ENCODE measurements around the gene SPACA6.

SPACA6 gene

DNA sequence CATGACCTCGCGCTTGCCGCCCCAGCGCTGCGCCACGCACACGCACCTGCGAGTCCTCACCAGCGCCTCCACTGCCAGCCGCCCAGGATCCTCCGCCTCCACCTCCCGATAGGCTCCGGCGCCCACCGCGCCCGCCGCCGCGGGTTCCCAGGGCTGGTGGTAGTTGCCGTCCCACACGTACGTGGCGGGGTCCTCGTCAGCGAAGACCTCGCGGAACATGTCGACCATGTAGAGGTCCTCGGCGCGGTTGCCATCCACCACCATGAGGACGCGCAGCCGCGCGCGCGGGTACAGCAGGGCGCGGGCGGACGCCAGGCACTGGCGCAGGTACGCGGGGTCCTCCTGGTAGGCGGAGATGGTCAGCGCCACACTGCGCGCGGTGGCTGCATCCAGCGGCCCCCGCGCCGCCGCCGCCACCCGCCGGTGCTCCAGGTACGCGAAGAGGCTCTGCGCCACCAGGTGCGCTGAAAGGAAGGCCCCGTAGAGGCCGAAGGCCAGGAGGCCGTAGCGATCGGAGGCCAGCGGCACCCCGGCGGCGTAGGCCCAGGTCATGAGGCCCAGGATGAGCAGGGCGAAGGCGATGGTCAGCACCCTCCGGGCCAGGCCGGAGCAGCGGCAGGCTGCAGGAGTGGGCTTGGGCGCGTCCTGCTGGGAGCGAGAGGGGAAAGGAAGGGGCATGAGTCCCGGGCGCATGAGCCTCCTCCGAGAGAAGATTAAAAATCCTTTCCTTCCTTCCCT, 26.3 kb downstream of the SPACA6 start:
- Histone ChIP-seq H3K79me2 (ENCODE audit: insufficient read depth, low read length) (no peaks in the 10 kb centered on the region), H3K9ac (ENCODE audit: low read length) (no peak overlapping the region), H3F3A (ENCODE audit: insufficient read depth) (no peaks in the 10 kb centered on the region), H2AFZ (ENCODE audit: low read depth, low read length, severe bottlenecking) (no peak overlapping the region), H3K9me2 (replicated peaks; ENCODE audit: insufficient read depth, low read length) (no peaks in the 10 kb centered on the region), H3K4me2 (ENCODE audit: low read depth, low read length, poor library complexity, severe bottlenecking) (no peak overlapping the region), H3K27me3 (ENCODE audit: low read length) (no peaks in the 10 kb centered on the region), H3K9me3 (ENCODE audit: insufficient read depth, low read length) (no peaks in the 10 kb centered on the region), H3K4me3 (ENCODE audit: insufficient read depth, low read length, poor library complexity, severe bottlenecking) (no peak overlapping the region), H3K27ac (ENCODE audit: low read depth, low read length) (no peak overlapping the region), H4K20me1 (ENCODE audit: low read depth, low read length) (no peaks in the 10 kb centered on the region), H3K36me3 (ENCODE audit: low read length) (no peaks in the 10 kb centered on the region)
- no peak for TF ChIP-seq EZH2phosphoT487 (conservative IDR thresholded peaks at IDR 0.05; ENCODE audit: low read length)

DNA sequence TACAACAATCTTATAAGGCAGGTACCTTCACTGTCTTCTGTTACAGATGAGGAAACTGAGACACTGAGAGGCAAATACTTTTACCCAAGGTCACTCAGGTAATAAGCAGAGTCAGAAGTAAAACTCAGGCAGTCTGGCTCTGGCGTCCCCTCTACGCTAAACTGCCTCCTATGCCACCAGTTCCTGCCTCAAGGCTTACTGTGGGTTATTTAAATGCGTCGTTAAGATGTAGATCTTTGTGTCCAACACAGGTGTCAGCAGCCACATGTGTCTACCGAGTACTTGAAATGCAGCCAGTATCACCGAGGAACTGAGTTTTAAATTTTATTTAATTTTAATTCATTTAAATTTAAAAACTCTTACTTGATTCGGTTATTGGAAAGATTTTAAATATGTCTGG, 28.8 kb downstream of the SPACA6 start:
- Histone ChIP-seq H3K79me2 (ENCODE audit: insufficient read depth, low read length) (no peaks in the 10 kb centered on the region), H3K9me2 (replicated peaks; ENCODE audit: insufficient read depth, low read length) (no peaks in the 10 kb centered on the region), H3K27ac (ENCODE audit: low read depth, low read length) (no peak overlapping the region), H3K9me3 (ENCODE audit: insufficient read depth, low read length) (no peaks in the 10 kb centered on the region), H3K36me3 (ENCODE audit: low read length) (no peaks in the 10 kb centered on the region), H3K9ac (ENCODE audit: low read length) (no peak overlapping the region), H3F3A (ENCODE audit: insufficient read depth) (no peaks in the 10 kb centered on the region), H3K27me3 (ENCODE audit: low read length) (no peaks in the 10 kb centered on the region), H2AFZ (ENCODE audit: low read depth, low read length, severe bottlenecking) (no peak overlapping the region), H3K4me3 (ENCODE audit: insufficient read depth, low read length, poor library complexity, severe bottlenecking) (no peak overlapping the region), H3K4me2 (ENCODE audit: low read depth, low read length, poor library complexity, severe bottlenecking) (no peak overlapping the region), H4K20me1 (ENCODE audit: low read depth, low read length) (no peaks in the 10 kb centered on the region)
- TF ChIP-seq EZH2phosphoT487 (conservative IDR thresholded peaks at IDR 0.05; ENCODE audit: low read length): no peak
- TF ChIP-seq, protein P1, sequence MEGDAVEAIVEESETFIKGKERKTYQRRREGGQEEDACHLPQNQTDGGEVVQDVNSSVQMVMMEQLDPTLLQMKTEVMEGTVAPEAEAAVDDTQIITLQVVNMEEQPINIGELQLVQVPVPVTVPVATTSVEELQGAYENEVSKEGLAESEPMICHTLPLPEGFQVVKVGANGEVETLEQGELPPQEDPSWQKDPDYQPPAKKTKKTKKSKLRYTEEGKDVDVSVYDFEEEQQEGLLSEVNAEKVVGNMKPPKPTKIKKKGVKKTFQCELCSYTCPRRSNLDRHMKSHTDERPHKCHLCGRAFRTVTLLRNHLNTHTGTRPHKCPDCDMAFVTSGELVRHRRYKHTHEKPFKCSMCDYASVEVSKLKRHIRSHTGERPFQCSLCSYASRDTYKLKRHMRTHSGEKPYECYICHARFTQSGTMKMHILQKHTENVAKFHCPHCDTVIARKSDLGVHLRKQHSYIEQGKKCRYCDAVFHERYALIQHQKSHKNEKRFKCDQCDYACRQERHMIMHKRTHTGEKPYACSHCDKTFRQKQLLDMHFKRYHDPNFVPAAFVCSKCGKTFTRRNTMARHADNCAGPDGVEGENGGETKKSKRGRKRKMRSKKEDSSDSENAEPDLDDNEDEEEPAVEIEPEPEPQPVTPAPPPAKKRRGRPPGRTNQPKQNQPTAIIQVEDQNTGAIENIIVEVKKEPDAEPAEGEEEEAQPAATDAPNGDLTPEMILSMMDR (IDR thresholded peaks at IDR 0.05; ENCODE audit: insufficient read depth, low read length, poor library complexity, severe bottlenecking): no peak

DNA sequence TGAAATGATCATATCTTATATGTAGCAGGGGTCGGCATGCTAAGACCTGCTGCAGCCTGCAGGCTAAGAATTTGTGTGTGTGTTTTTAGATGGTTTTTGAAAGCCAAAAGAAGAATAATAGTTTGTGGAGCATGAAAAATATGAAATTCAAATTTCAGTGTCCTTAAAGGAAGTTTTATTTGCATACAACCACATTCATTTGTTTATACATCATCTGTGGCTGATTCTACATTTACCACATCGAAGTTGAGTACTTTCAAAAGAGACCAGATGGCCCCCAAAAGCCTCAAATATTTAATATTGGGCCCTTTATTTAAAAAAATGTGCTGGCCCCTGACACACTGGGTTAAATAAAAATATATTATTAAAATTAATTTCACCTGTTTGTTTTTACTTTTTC, 29.4 kb downstream of the SPACA6 start:
- TF ChIP-seq EZH2phosphoT487 (conservative IDR thresholded peaks at IDR 0.05; ENCODE audit: low read length): no peak
- TF ChIP-seq, protein P1 (IDR thresholded peaks at IDR 0.05; ENCODE audit: insufficient read depth, low read length, poor library complexity, severe bottlenecking): no peak
- no peaks in the 10 kb centered on the region for H3K9me2 ChIP-seq (replicated peaks; ENCODE audit: insufficient read depth, low read length)
- H3F3A ChIP-seq (ENCODE audit: insufficient read depth): no peaks in the 10 kb centered on the region
- H4K20me1 ChIP-seq (ENCODE audit: low read depth, low read length): no peaks in the 10 kb centered on the region
- H3K4me2 ChIP-seq (ENCODE audit: low read depth, low read length, poor library complexity, severe bottlenecking): no peak overlapping the region
- no peaks in the 10 kb centered on the region for H3K27me3 ChIP-seq (ENCODE audit: low read length)
- H3K9me3 ChIP-seq (ENCODE audit: insufficient read depth, low read length): no peaks in the 10 kb centered on the region
- H3K36me3 ChIP-seq (ENCODE audit: low read length): no peaks in the 10 kb centered on the region
- H3K27ac ChIP-seq (ENCODE audit: low read depth, low read length): no peak overlapping the region
- no peak overlapping the region for H3K4me3 ChIP-seq (ENCODE audit: insufficient read depth, low read length, poor library complexity, severe bottlenecking)
- H2AFZ ChIP-seq (ENCODE audit: low read depth, low read length, severe bottlenecking): no peak overlapping the region
- no peaks in the 10 kb centered on the region for H3K79me2 ChIP-seq (ENCODE audit: insufficient read depth, low read length)
- no peak overlapping the region for H3K9ac ChIP-seq (ENCODE audit: low read length)

DNA sequence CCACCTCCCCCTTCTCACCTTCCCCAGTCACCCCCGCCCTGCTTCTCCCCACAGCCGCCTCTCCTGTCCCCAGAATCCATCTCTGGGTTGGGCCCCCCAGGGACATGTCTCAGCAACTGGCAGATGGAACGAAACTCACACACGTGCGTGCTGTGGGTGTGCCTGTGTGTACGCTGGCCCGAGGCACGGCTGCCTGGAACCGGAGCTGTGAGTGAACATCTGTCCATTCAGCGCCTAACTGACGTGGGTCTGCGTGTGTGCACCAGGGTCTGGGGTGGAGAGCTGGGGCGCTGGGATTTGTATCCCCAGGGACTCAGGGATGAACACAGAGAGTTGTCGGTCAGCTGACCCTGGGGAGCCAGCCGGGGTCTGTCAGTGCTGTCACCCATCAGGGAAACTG, 31.4 kb downstream of the SPACA6 start:
- Histone ChIP-seq H3F3A (ENCODE audit: insufficient read depth) (no peaks in the 10 kb centered on the region), H4K20me1 (ENCODE audit: low read depth, low read length) (no peaks in the 10 kb centered on the region), H3K9ac (ENCODE audit: low read length) (no peak overlapping the region), H3K27me3 (ENCODE audit: low read length) (no peaks in the 10 kb centered on the region), H3K9me2 (replicated peaks; ENCODE audit: insufficient read depth, low read length) (no peaks in the 10 kb centered on the region), H3K27ac (ENCODE audit: low read depth, low read length) (no peak overlapping the region), H3K4me2 (ENCODE audit: low read depth, low read length, poor library complexity, severe bottlenecking) (no peak overlapping the region), H3K36me3 (ENCODE audit: low read length) (no peaks in the 10 kb centered on the region), H3K4me3 (ENCODE audit: insufficient read depth, low read length, poor library complexity, severe bottlenecking) (no peak overlapping the region), H3K9me3 (ENCODE audit: insufficient read depth, low read length) (no peaks in the 10 kb centered on the region), H2AFZ (ENCODE audit: low read depth, low read length, severe bottlenecking) (no peak overlapping the region), H3K79me2 (ENCODE audit: insufficient read depth, low read length) (no peaks in the 10 kb centered on the region)
- TF ChIP-seq, protein P1 (IDR thresholded peaks at IDR 0.05; ENCODE audit: insufficient read depth, low read length, poor library complexity, severe bottlenecking): no peak
- no peak for TF ChIP-seq EZH2phosphoT487 (conservative IDR thresholded peaks at IDR 0.05; ENCODE audit: low read length)
